Osteocyte (in vitro differentiated cells): Measurements from ENCODE around the gene ARID3B. TPM values are rescaled to one million over a fixed set of nuclear protein-coding genes. Genes with fewer than 3 reads are reported as not detected.

ENCODE experiments used
- DNase-seq: peaks from one replicate; pipeline ENCODE4 v3.0.0; 2021; ENCODE audit warnings: mixed read lengths; ENCODE audit not compliant: unreplicated experiment; ENCODE audit errors: extremely low spot score
- H3K27ac Mint-ChIP-seq: one replicate; pipeline ENCODE4 v1.8.0; 2021; ENCODE audit warnings: mild to moderate bottlenecking, mixed read lengths; ENCODE audit not compliant: unreplicated experiment
- H3K27me3 Mint-ChIP-seq: one replicate; pipeline ENCODE4 v1.8.0; 2021; ENCODE audit warnings: mixed read lengths; ENCODE audit not compliant: unreplicated experiment
- H3K36me3 Mint-ChIP-seq: one replicate; pipeline ENCODE4 v1.8.0; 2021; ENCODE audit warnings: mixed read lengths; ENCODE audit not compliant: unreplicated experiment
- H3K4me1 Mint-ChIP-seq: one replicate; pipeline ENCODE4 v1.8.0; 2021; ENCODE audit warnings: mixed read lengths; ENCODE audit not compliant: unreplicated experiment
- H3K4me3 Mint-ChIP-seq: one replicate; pipeline ENCODE4 v1.8.0; 2021; ENCODE audit warnings: mild to moderate bottlenecking, moderate library complexity, mixed read lengths; ENCODE audit not compliant: unreplicated experiment
- H3K9me3 Mint-ChIP-seq: one replicate; pipeline ENCODE4 v1.8.0; 2021; ENCODE audit warnings: mixed read lengths; ENCODE audit not compliant: unreplicated experiment
- CTCF ChIP-seq: fragments of 200-600 bp; sonication (generic); IDR thresholded peaks from 2 replicates; pipeline ENCODE4 v1.5.0; 2021; ENCODE audit warnings: antibody characterized with exemption, mild to moderate bottlenecking, moderate library complexity
- total RNA-seq: library from RNA; stranded (reverse); gene quantifications from 2 replicates; pipeline ENCODE4 v1.2.1, GENCODE V29; 2021

Gene ARID3B
- total RNA-seq, 1 donor from 2014 or later = 2.8 TPM

GRCh38 chr15:74618841-74619596, 78.0 kb downstream of the ARID3B start:
- Mint-ChIP-seq H3K27me3 (no peaks in the 10 kb centered on the region), H3K36me3 (peaks cover 25% of the 10 kb centered on the region), H3K4me3 (no peak overlapping the region), H3K4me1 (peaks cover 24% of the 10 kb centered on the region), H3K27ac (no peak overlapping the region), H3K9me3 (no peaks in the 10 kb centered on the region)
- no peak for TF ChIP-seq CTCF
- DNase-seq = no peak

DNA sequence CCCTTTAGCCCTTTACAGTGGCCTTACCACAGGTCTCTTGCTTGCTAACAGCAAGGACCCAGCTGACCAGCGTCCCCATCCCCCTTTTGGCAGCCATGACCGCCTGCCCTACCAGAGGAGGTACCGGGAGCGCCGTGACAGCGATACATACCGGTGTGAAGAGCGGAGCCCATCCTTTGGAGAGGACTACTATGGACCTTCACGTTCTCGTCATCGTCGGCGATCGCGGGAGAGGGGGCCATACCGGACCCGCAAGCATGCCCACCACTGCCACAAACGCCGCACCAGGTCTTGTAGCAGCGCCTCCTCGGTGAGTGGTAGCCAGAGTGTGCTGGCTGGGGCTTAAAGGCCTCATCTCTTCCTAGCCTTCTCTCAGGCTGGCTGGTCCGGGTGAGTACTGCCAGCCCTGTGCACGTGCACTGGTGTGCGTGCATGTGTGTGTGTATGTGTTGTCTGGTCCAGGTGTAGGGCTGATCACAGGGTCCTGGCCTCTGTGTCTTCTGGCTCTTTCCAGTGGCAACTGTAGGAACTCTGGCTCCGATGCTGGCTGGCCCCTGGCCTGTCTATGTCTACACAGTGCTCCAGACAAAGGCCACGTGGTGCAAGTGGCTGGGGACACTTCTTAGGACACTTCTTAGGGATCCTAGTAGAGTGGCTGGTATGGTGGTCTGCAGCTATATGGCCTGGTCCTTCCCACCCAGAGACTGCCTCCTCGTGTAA, 79.1 kb downstream of the ARID3B start:
- no peaks in the 10 kb centered on the region for H3K27me3 Mint-ChIP-seq
- H3K27ac Mint-ChIP-seq = no peak overlapping the region
- peaks cover 20% of the 10 kb centered on the region for H3K4me1 Mint-ChIP-seq
- peaks cover 32% of the 10 kb centered on the region for H3K36me3 Mint-ChIP-seq
- H3K4me3 Mint-ChIP-seq = no peak overlapping the region
- no peak for DNase-seq
- H3K9me3 Mint-ChIP-seq = no peaks in the 10 kb centered on the region
- TF ChIP-seq CTCF = no peak

GRCh38 chr15:74620636-74621545, 79.9 kb downstream of the ARID3B start:
- Mint-ChIP-seq H3K27me3 (no peaks in the 10 kb centered on the region), H3K4me1 (peaks cover 20% of the 10 kb centered on the region), H3K4me3 (no peak overlapping the region), H3K36me3 (peaks cover 36% of the 10 kb centered on the region), H3K9me3 (no peaks in the 10 kb centered on the region), H3K27ac (no peak overlapping the region)
- DNase-seq = no peak
- peak; percentile 86 for TF ChIP-seq CTCF

DNA sequence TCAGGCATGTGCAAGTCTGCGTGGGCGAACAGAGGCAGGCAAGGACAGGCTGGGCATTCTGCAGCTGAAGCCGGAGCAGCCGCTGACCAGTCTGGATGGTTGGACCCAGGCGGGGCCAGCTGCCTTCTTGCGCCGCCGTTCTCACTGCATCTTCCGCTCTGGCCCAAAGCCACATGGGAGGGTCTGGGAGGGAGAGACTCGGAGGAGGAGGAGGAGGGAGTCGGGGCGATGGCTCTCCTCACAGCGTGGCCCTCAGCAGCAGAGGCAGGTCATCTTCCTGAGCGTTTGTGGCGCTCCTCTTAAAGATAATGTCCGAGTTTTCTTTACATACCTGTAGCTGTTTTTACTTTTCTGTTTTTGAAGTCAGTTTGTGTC, 80.5 kb downstream of the ARID3B start:
- no peaks in the 10 kb centered on the region for H3K27me3 Mint-ChIP-seq
- no peaks in the 10 kb centered on the region for H3K9me3 Mint-ChIP-seq
- no peak overlapping the region for H3K27ac Mint-ChIP-seq
- TF ChIP-seq CTCF = no peak
- DNase-seq = no peak
- H3K4me3 Mint-ChIP-seq = no peak overlapping the region
- H3K4me1 Mint-ChIP-seq = peaks cover 19% of the 10 kb centered on the region
- H3K36me3 Mint-ChIP-seq = peaks cover 37% of the 10 kb centered on the region
